Panc1 (cell line): ENCODE measurements around the gene PRKCA.

Experiments used
- CTCF ChIP-seq: fragments of 450-650 bp; IDR thresholded peaks from 2 replicates; pipeline ENCODE4 v1.5.1; 2017; ENCODE audit warnings: mild to moderate bottlenecking
- REST ChIP-seq, 2 experiments: IDR thresholded peaks; 2 replicates each; pipeline ENCODE4 v1.6.1; 2011 to 2012; ENCODE audit warnings: low read depth in 2 of 2, control low read depth in 1 of 2, low read length in 1 of 2, mild to moderate bottlenecking in 1 of 2, moderate library complexity in 1 of 2; ENCODE audit not compliant: insufficient read depth in 1 of 2

- TF ChIP-seq CTCF, result no peak
- TF ChIP-seq REST (IDR thresholded peaks at IDR 0.05; ENCODE audit: insufficient read depth in 1 of 2, low read depth in 2 of 2, low read length in 1 of 2), result no peak
These were observed 130.7 kb downstream of the PRKCA start for GRCh38 chr17:66432996-66433551.
